ENCODE results near the gene FOXO1.

Gene FOXO1

GRCh38 chr13:40568246-40569023 is 98.0 kb downstream of the FOXO1 start:
- H3K23ac ChIP-seq (ENCODE audit: low read length in 2 of 2): no peak overlapping the region
- H3K18ac ChIP-seq (ENCODE audit: low read depth in 1 of 2, low read length in 2 of 2): no peak overlapping the region
- H3K4me3 ChIP-seq (ENCODE audit: insufficient read depth in 1 of 2, low read depth in 1 of 2, low read length in 2 of 2): no peak overlapping the region
- no peak overlapping the region for H2AFZ ChIP-seq (ENCODE audit: low read depth, low read length)
- H3K27ac ChIP-seq (ENCODE audit: low read length, poor library complexity, severe bottlenecking): no peak overlapping the region
- H3K36me3 ChIP-seq (ENCODE audit: control insufficient read depth in 1 of 2, insufficient read depth in 2 of 2, low read depth in 1 of 2, low read length in 2 of 2): no peaks in the 10 kb centered on the region
- no peaks in the 10 kb centered on the region for H3K9me3 ChIP-seq (ENCODE audit: control insufficient read depth, low read length)
- H3K79me1 ChIP-seq (replicated peaks; ENCODE audit: low read length, poor library complexity, severe bottlenecking): peaks cover 43% of the 10 kb centered on the region
- H3K4ac ChIP-seq (ENCODE audit: low read depth in 1 of 2, low read length in 2 of 2): no peak overlapping the region
- no peak overlapping the region for H4K91ac ChIP-seq (ENCODE audit: low read length)
- no peak overlapping the region for H2BK12ac ChIP-seq (ENCODE audit: low read length in 2 of 2)
- no peak overlapping the region for H2BK15ac ChIP-seq (ENCODE audit: low read depth, poor library complexity, severe bottlenecking)
- H3K14ac ChIP-seq (ENCODE audit: low read length in 2 of 2): no peak overlapping the region
- DNase-seq: no peak
- H3K9ac ChIP-seq (ENCODE audit: low read length): no peak overlapping the region
- WGBS: 81% methylated on average over 8 of the region's 10 CpGs
- no peak overlapping the region for H2BK120ac ChIP-seq (ENCODE audit: low read depth, low read length)
- no peak overlapping the region for H4K8ac ChIP-seq (ENCODE audit: low read length)
- H3K27me3 ChIP-seq (ENCODE audit: control insufficient read depth in 1 of 2, insufficient read depth in 1 of 2, low read length in 2 of 2): no peaks in the 10 kb centered on the region
- H3K4me1 ChIP-seq (ENCODE audit: control insufficient read depth, insufficient read depth, low read depth, low read length): peaks cover 17% of the 10 kb centered on the region
- no peak overlapping the region for H2BK5ac ChIP-seq (ENCODE audit: low read depth, low read length, poor library complexity, severe bottlenecking)
- H3K4me2 ChIP-seq (ENCODE audit: low read length, poor library complexity, severe bottlenecking): no peak overlapping the region
- H2AK5ac ChIP-seq (ENCODE audit: low read length, severe bottlenecking): peak overlapping the region; percentile 64

GRCh38 chr13:40566811-40567210 is 99.6 kb downstream of the FOXO1 start:
- Histone ChIP-seq H2BK120ac (ENCODE audit: low read depth, low read length) (no peak overlapping the region), H3K27me3 (ENCODE audit: control insufficient read depth in 1 of 2, insufficient read depth in 1 of 2, low read length in 2 of 2) (no peaks in the 10 kb centered on the region), H3K14ac (ENCODE audit: low read length in 2 of 2) (no peak overlapping the region), H3K79me1 (replicated peaks; ENCODE audit: low read length, poor library complexity, severe bottlenecking) (peaks cover 37% of the 10 kb centered on the region), H3K4me2 (ENCODE audit: low read length, poor library complexity, severe bottlenecking) (no peak overlapping the region), H3K4me3 (ENCODE audit: insufficient read depth in 1 of 2, low read depth in 1 of 2, low read length in 2 of 2) (no peak overlapping the region), H2BK5ac (ENCODE audit: low read depth, low read length, poor library complexity, severe bottlenecking) (no peak overlapping the region), H3K18ac (ENCODE audit: low read depth in 1 of 2, low read length in 2 of 2) (no peak overlapping the region), H3K27ac (ENCODE audit: low read length, poor library complexity, severe bottlenecking) (no peak overlapping the region), H3K9ac (ENCODE audit: low read length) (no peak overlapping the region), H3K4me1 (ENCODE audit: control insufficient read depth, insufficient read depth, low read depth, low read length) (peaks cover 26% of the 10 kb centered on the region), H2AK5ac (ENCODE audit: low read length, severe bottlenecking) (no peak overlapping the region), H2AFZ (ENCODE audit: low read depth, low read length) (no peak overlapping the region), H4K8ac (ENCODE audit: low read length) (no peak overlapping the region), H3K23ac (ENCODE audit: low read length in 2 of 2) (no peak overlapping the region), H4K91ac (ENCODE audit: low read length) (no peak overlapping the region), H3K9me3 (ENCODE audit: control insufficient read depth, low read length) (no peaks in the 10 kb centered on the region), H2BK15ac (ENCODE audit: low read depth, poor library complexity, severe bottlenecking) (no peak overlapping the region), H3K4ac (ENCODE audit: low read depth in 1 of 2, low read length in 2 of 2) (no peak overlapping the region), H3K36me3 (ENCODE audit: control insufficient read depth in 1 of 2, insufficient read depth in 2 of 2, low read depth in 1 of 2, low read length in 2 of 2) (no peaks in the 10 kb centered on the region), H2BK12ac (ENCODE audit: low read length in 2 of 2) (no peak overlapping the region)
- 69% methylated on average over 2 of the region's 2 CpGs for WGBS
- no peak for DNase-seq

- Histone ChIP-seq H2BK12ac (ENCODE audit: low read length in 2 of 2) (no peak overlapping the region), H3K4me2 (ENCODE audit: low read length, poor library complexity, severe bottlenecking) (no peak overlapping the region), H3K14ac (ENCODE audit: low read length in 2 of 2) (no peak overlapping the region), H2BK15ac (ENCODE audit: low read depth, poor library complexity, severe bottlenecking) (no peak overlapping the region), H3K9ac (ENCODE audit: low read length) (no peak overlapping the region), H3K27ac (ENCODE audit: low read length, poor library complexity, severe bottlenecking) (no peak overlapping the region), H2AK5ac (ENCODE audit: low read length, severe bottlenecking) (no peak overlapping the region), H4K91ac (ENCODE audit: low read length) (no peak overlapping the region), H2AFZ (ENCODE audit: low read depth, low read length) (no peak overlapping the region), H4K8ac (ENCODE audit: low read length) (no peak overlapping the region), H3K27me3 (ENCODE audit: control insufficient read depth in 1 of 2, insufficient read depth in 1 of 2, low read length in 2 of 2) (no peaks in the 10 kb centered on the region), H3K4me3 (ENCODE audit: insufficient read depth in 1 of 2, low read depth in 1 of 2, low read length in 2 of 2) (no peak overlapping the region), H3K4me1 (ENCODE audit: control insufficient read depth, insufficient read depth, low read depth, low read length) (peaks cover 26% of the 10 kb centered on the region), H3K36me3 (ENCODE audit: control insufficient read depth in 1 of 2, insufficient read depth in 2 of 2, low read depth in 1 of 2, low read length in 2 of 2) (no peaks in the 10 kb centered on the region), H2BK120ac (ENCODE audit: low read depth, low read length) (no peak overlapping the region), H3K79me1 (replicated peaks; ENCODE audit: low read length, poor library complexity, severe bottlenecking) (peaks cover 30% of the 10 kb centered on the region), H3K18ac (ENCODE audit: low read depth in 1 of 2, low read length in 2 of 2) (no peak overlapping the region), H3K4ac (ENCODE audit: low read depth in 1 of 2, low read length in 2 of 2) (no peak overlapping the region), H3K9me3 (ENCODE audit: control insufficient read depth, low read length) (no peaks in the 10 kb centered on the region), H2BK5ac (ENCODE audit: low read depth, low read length, poor library complexity, severe bottlenecking) (no peak overlapping the region), H3K23ac (ENCODE audit: low read length in 2 of 2) (no peak overlapping the region)
- 91% methylated on average over 4 of the region's 5 CpGs for WGBS
- no peak for DNase-seq
Measured at GRCh38 chr13:40565282-40566148, 100.9 kb downstream of the FOXO1 start.

GRCh38 chr13:40564342-40565001 is 102.0 kb downstream of the FOXO1 start:
- Histone ChIP-seq H3K36me3 (ENCODE audit: control insufficient read depth in 1 of 2, insufficient read depth in 2 of 2, low read depth in 1 of 2, low read length in 2 of 2) (peaks cover 3 to 8% of the 10 kb centered on the region in 2 experiments), H4K91ac (ENCODE audit: low read length) (no peak overlapping the region), H4K8ac (ENCODE audit: low read length) (no peak overlapping the region), H3K14ac (ENCODE audit: low read length in 2 of 2) (no peak overlapping the region), H3K23ac (ENCODE audit: low read length in 2 of 2) (no peak overlapping the region), H3K18ac (ENCODE audit: low read depth in 1 of 2, low read length in 2 of 2) (no peak overlapping the region), H2BK120ac (ENCODE audit: low read depth, low read length) (no peak overlapping the region), H3K9ac (ENCODE audit: low read length) (peak overlapping the region; percentile 52), H2BK5ac (ENCODE audit: low read depth, low read length, poor library complexity, severe bottlenecking) (no peak overlapping the region), H2AFZ (ENCODE audit: low read depth, low read length) (no peak overlapping the region), H3K79me1 (replicated peaks; ENCODE audit: low read length, poor library complexity, severe bottlenecking) (peaks cover 25% of the 10 kb centered on the region), H3K4me3 (ENCODE audit: insufficient read depth in 1 of 2, low read depth in 1 of 2, low read length in 2 of 2) (peak overlapping the region in 1 of 2 experiments; percentile 39), H3K27ac (ENCODE audit: low read length, poor library complexity, severe bottlenecking) (no peak overlapping the region), H2BK12ac (ENCODE audit: low read length in 2 of 2) (no peak overlapping the region), H2BK15ac (ENCODE audit: low read depth, poor library complexity, severe bottlenecking) (no peak overlapping the region), H3K4me1 (ENCODE audit: control insufficient read depth, insufficient read depth, low read depth, low read length) (peaks cover 26% of the 10 kb centered on the region), H3K4ac (ENCODE audit: low read depth in 1 of 2, low read length in 2 of 2) (no peak overlapping the region), H2AK5ac (ENCODE audit: low read length, severe bottlenecking) (peak overlapping the region; percentile 17), H3K4me2 (ENCODE audit: low read length, poor library complexity, severe bottlenecking) (no peak overlapping the region), H3K9me3 (ENCODE audit: control insufficient read depth, low read length) (no peaks in the 10 kb centered on the region), H3K27me3 (ENCODE audit: control insufficient read depth in 1 of 2, insufficient read depth in 1 of 2, low read length in 2 of 2) (no peaks in the 10 kb centered on the region)
- WGBS: 75% methylated on average over 14 of the region's 15 CpGs
- no peak for DNase-seq

Data from mesenchymal stem cell (in vitro differentiated cells and primary cell).